ENCODE data around the gene GHDC. TPM values are rescaled to one million over a fixed set of nuclear protein-coding genes. Genes with fewer than 3 reads are reported as not detected.
"Not testable (repeated sequence)": the region's sequence is repeated elsewhere in the genome, so short reads cannot be mapped to it uniquely, and the experiment has no call there.

Gene GHDC
- total RNA-seq, 1 experiment from 2014 or later = 8.1 TPM

GRCh38 chr17:42140690-42141089, 53.6 kb downstream of the GHDC start:
- peaks cover 50% of the 10 kb centered on the region for H3K36me3 ChIP-seq
- not testable (repeated sequence) for H3K27ac ChIP-seq; DNase-seq (ENCODE audit: low read depth in 1 of 2, low spot score in 2 of 2)

More at GRCh38 chr17:42140690-42141089, 53.6 kb downstream of the GHDC start:
- H3K4me3 ChIP-seq; H3K27me3 ChIP-seq (replicated peaks); H3K9me3 ChIP-seq (replicated peaks): not testable (repeated sequence)
- H3K4me1 ChIP-seq (replicated peaks) = peaks cover 31% of the 10 kb centered on the region

Other genes starting within 250 kb of the GHDC start
- gene CNP, start 227.7 kb downstream of the GHDC start, total RNA-seq (2014; rRNA removed; shearing (Covaris generic)) = 45.7 and 47.1 TPM in 2 replicates
- 80.6 and 97.7 TPM in 2 replicates for gene DNAJC7, start 177.1 kb downstream of the GHDC start, total RNA-seq (2014; rRNA removed; shearing (Covaris generic))
- 50.2 and 63.1 TPM in 2 replicates for gene NKIRAS2, start 174.4 kb downstream of the GHDC start, total RNA-seq (2014; rRNA removed; shearing (Covaris generic))
- 0.18 and 1.2 TPM in 2 replicates for gene C17orf113, start 143.9 kb downstream of the GHDC start, total RNA-seq (2014; rRNA removed; shearing (Covaris generic))
- gene ZNF385C, start 96.0 kb downstream of the GHDC start, total RNA-seq (2014; rRNA removed; shearing (Covaris generic)) = not detected in 2 replicates
- 0.85 and 1.4 TPM in 2 replicates for gene DHX58, start 81.8 kb downstream of the GHDC start, total RNA-seq (2014; rRNA removed; shearing (Covaris generic))
- gene KAT2A, start 73.1 kb downstream of the GHDC start, total RNA-seq (2014; rRNA removed; shearing (Covaris generic)) = 7.5 and 12.8 TPM in 2 replicates
- gene HSPB9, start 71.7 kb downstream of the GHDC start, total RNA-seq (2014; rRNA removed; shearing (Covaris generic)) = not detected in 2 replicates
- gene RAB5C, start 39.5 kb downstream of the GHDC start, total RNA-seq (2014; rRNA removed; shearing (Covaris generic)) = 50.7 and 108 TPM in 2 replicates
- not detected in 2 replicates for gene KCNH4, start 13.4 kb downstream of the GHDC start, total RNA-seq (2014; rRNA removed; shearing (Covaris generic))
- not detected in 2 replicates for gene HCRT, start 9.0 kb downstream of the GHDC start, total RNA-seq (2014; rRNA removed; shearing (Covaris generic))
- 22.1 and 36.0 TPM in 2 replicates for gene STAT5B, start 81.9 kb upstream of the GHDC start, total RNA-seq (2014; rRNA removed; shearing (Covaris generic))
- 4.6 and 4.8 TPM in 2 replicates for gene STAT5A, start 94.0 kb upstream of the GHDC start, total RNA-seq (2014; rRNA removed; shearing (Covaris generic))
- gene STAT3, start 193.9 kb upstream of the GHDC start, total RNA-seq (2014; rRNA removed; shearing (Covaris generic)) = 41.1 and 65.8 TPM in 2 replicates
- 319 and 331 TPM in 2 replicates for gene CAVIN1, start 228.8 kb upstream of the GHDC start, total RNA-seq (2014; rRNA removed; shearing (Covaris generic))